HEK293 (cell line): Measurements from ENCODE around the gene NSMCE4A.

Experiments
- ATF2 ChIP-seq: fragments of 450-650 bp; formaldehyde crosslinking; IDR thresholded peaks from 2 replicates; pipeline ENCODE4 v1.5.1; 2016; ENCODE audit warnings: missing biosample characterization, missing genetic modification characterization, low read depth
- GLIS2 ChIP-seq: fragments of 450-650 bp; formaldehyde crosslinking; IDR thresholded peaks from 2 replicates; pipeline ENCODE4 v1.5.1; 2016; ENCODE audit warnings: missing biosample characterization, missing genetic modification characterization
- MZF1 ChIP-seq: fragments of 450-650 bp; formaldehyde crosslinking; IDR thresholded peaks from 2 replicates; pipeline ENCODE4 v1.5.1; 2017; ENCODE audit warnings: missing biosample characterization, missing genetic modification characterization, borderline replicate concordance
- PATZ1 ChIP-seq: fragments of 450-650 bp; formaldehyde crosslinking; IDR thresholded peaks from 2 replicates; pipeline ENCODE4 v1.5.1; 2016; ENCODE audit warnings: missing biosample characterization, missing genetic modification characterization
- PRDM1 ChIP-seq: fragments of 450-650 bp; formaldehyde crosslinking; IDR thresholded peaks from 2 replicates; pipeline ENCODE4; 2016; ENCODE audit warnings: missing biosample characterization, missing genetic modification characterization
- PRDM10 ChIP-seq: fragments of 450-650 bp; formaldehyde crosslinking; IDR thresholded peaks from 2 replicates; pipeline ENCODE4 v1.5.1; 2016; ENCODE audit warnings: missing biosample characterization, missing genetic modification characterization
- SETDB1 ChIP-seq: IDR thresholded peaks from one replicate; pipeline ENCODE4 v1.6.1; 2017; ENCODE audit warnings: mild to moderate bottlenecking, low read length, moderate library complexity, mixed read lengths; ENCODE audit not compliant: insufficient read length
- SP2 ChIP-seq: fragments of 450-650 bp; formaldehyde crosslinking; IDR thresholded peaks from 2 replicates; pipeline ENCODE4 v1.5.1; 2016; ENCODE audit warnings: missing biosample characterization, missing genetic modification characterization
- TCF7L2 ChIP-seq: IDR thresholded peaks from 2 replicates; pipeline ENCODE4 v1.6.1; 2011; ENCODE audit warnings: low read depth, mild to moderate bottlenecking, inconsistent platforms, low read length, moderate library complexity, borderline replicate concordance
- ZBTB20 ChIP-seq: fragments of 450-650 bp; formaldehyde crosslinking; IDR thresholded peaks from 2 replicates; pipeline ENCODE4 v1.5.1; 2016; ENCODE audit warnings: missing biosample characterization, missing genetic modification characterization
- ZBTB26 ChIP-seq: fragments of 450-650 bp; formaldehyde crosslinking; optimal IDR thresholded peaks from 2 replicates; pipeline ENCODE3; 2016; ENCODE audit warnings: missing biosample characterization, mild to moderate bottlenecking, missing genetic modification characterization
- ZBTB48 ChIP-seq: fragments of 450-650 bp; formaldehyde crosslinking; IDR thresholded peaks from 2 replicates; pipeline ENCODE4 v1.5.1; 2016; ENCODE audit warnings: missing biosample characterization, missing genetic modification characterization
- ZFHX2 ChIP-seq: fragments of 450-650 bp; formaldehyde crosslinking; conservative IDR thresholded peaks from 2 replicates; pipeline ENCODE4 v1.5.1; 2016; ENCODE audit warnings: missing biosample characterization, missing genetic modification characterization
- ZFP41 ChIP-seq: fragments of 450-650 bp; formaldehyde crosslinking; IDR thresholded peaks from 2 replicates; pipeline ENCODE4 v1.5.1; 2016; ENCODE audit warnings: missing biosample characterization, missing genetic modification characterization, borderline replicate concordance
- ZNF10 ChIP-seq: fragments of 450-650 bp; formaldehyde crosslinking; IDR thresholded peaks from 2 replicates; pipeline ENCODE4 v1.5.1; 2017; ENCODE audit warnings: missing biosample characterization, missing genetic modification characterization
- ZNF24 ChIP-seq: fragments of 450-650 bp; formaldehyde crosslinking; IDR thresholded peaks from 2 replicates; pipeline ENCODE4 v1.5.1; 2016; ENCODE audit warnings: missing biosample characterization, missing genetic modification characterization
- ZNF274 ChIP-seq, 2 experiments: fragments of 200-500 bp in 1 of 2; fragments of 450-650 bp in 1 of 2; sonication (Bioruptor generic) in 1 of 2; formaldehyde crosslinking in 1 of 2; IDR thresholded peaks; 2 replicates each; pipeline versions ENCODE4 v1.5.1 to v1.6.1; 2014 to 2016; ENCODE audit warnings: borderline replicate concordance in 1 of 2, inconsistent platforms in 1 of 2, low read length in 1 of 2, missing biosample characterization in 1 of 2, missing genetic modification characterization in 1 of 2
- ZNF311 ChIP-seq: fragments of 450-650 bp; formaldehyde crosslinking; IDR thresholded peaks from 2 replicates; pipeline ENCODE4 v1.5.1; 2017; ENCODE audit warnings: missing biosample characterization, missing genetic modification characterization, borderline replicate concordance
- ZNF366 ChIP-seq: fragments of 450-650 bp; formaldehyde crosslinking; conservative IDR thresholded peaks from 2 replicates; pipeline ENCODE4 v1.5.1; 2016; ENCODE audit warnings: missing biosample characterization, missing genetic modification characterization
- ZNF473 ChIP-seq: fragments of 450-650 bp; formaldehyde crosslinking; IDR thresholded peaks from 2 replicates; pipeline ENCODE4 v1.5.1; 2017; ENCODE audit warnings: missing biosample characterization, missing genetic modification characterization
- ZNF626 ChIP-seq: fragments of 450-650 bp; sonication (Bioruptor Pico); formaldehyde crosslinking; IDR thresholded peaks from 2 replicates; pipeline ENCODE4 v1.5.1; 2018; ENCODE audit warnings: missing biosample characterization, missing genetic modification characterization, inconsistent platforms
- ZNF654 ChIP-seq: fragments of 450-650 bp; formaldehyde crosslinking; IDR thresholded peaks from 2 replicates; pipeline ENCODE4 v1.5.1; 2016; ENCODE audit warnings: low read depth, missing biosample characterization, missing genetic modification characterization
- ZNF658 ChIP-seq: fragments of 450-650 bp; formaldehyde crosslinking; IDR thresholded peaks from 2 replicates; pipeline ENCODE4; 2016; ENCODE audit warnings: missing biosample characterization, missing genetic modification characterization
- ZNF664 ChIP-seq: fragments of 450-650 bp; formaldehyde crosslinking; IDR thresholded peaks from 2 replicates; pipeline ENCODE4 v1.5.1; 2016; ENCODE audit warnings: missing biosample characterization, missing genetic modification characterization
- ZNF768 ChIP-seq: fragments of 450-650 bp; formaldehyde crosslinking; IDR thresholded peaks from 2 replicates; pipeline ENCODE4 v1.5.1; 2018; ENCODE audit warnings: missing biosample characterization, mild to moderate bottlenecking, missing genetic modification characterization
- ZNF777 ChIP-seq: fragments of 450-650 bp; formaldehyde crosslinking; IDR thresholded peaks from 2 replicates; pipeline ENCODE4 v1.5.1; 2017; ENCODE audit warnings: missing biosample characterization, missing genetic modification characterization, borderline replicate concordance
- ZSCAN16 ChIP-seq: fragments of 450-650 bp; formaldehyde crosslinking; IDR thresholded peaks from 2 replicates; pipeline ENCODE4 v1.5.1; 2016; ENCODE audit warnings: missing biosample characterization, missing genetic modification characterization
- ZXDB ChIP-seq: fragments of 450-650 bp; formaldehyde crosslinking; IDR thresholded peaks from 2 replicates; pipeline ENCODE4 v1.5.1; 2016; ENCODE audit warnings: missing biosample characterization, missing genetic modification characterization
- TF ChIP-seq, protein P1 (sequence below): fragments of 450-650 bp; formaldehyde crosslinking; IDR thresholded peaks from 2 replicates; pipeline ENCODE4 v1.5.1; 2017; ENCODE audit warnings: missing biosample characterization, missing genetic modification characterization

NSMCE4A gene

DNA sequence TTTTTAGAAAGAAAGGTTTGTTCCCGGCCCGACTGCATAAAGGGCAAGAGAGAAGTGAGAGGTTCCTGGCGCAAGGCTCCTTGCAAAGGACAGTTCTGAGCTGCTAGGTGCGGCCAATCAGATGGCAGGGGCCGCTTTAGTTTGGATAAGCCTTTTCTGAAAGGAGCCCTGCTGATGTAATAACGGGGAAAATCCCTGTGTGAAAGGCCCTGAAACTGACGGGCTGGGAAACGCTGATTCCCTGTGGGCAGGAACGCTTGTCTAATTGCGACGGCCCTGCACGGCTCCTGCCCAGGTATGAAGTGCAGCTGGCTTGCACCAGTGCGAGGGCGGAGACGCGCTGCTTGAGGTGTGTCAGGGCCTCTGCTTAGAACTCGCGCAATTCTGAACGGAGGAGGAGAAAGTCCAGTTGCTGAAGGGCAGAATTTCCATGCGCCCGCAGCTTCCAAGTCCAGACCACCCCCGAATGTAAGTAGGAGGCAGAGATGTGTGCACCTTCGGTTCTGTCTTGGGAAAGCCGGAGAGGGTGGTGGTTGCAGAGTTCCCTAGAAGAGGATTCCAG is 44.5 kb upstream of the NSMCE4A start (continued):
- TF ChIP-seq ZNF274 (IDR thresholded peaks at IDR 0.05; ENCODE audit: low read length) (no peak), ZNF274 (tag by site-specific recombination; IDR thresholded peaks at IDR 0.05; ENCODE audit: borderline replicate concordance) (no peak), PRDM1 (tag by site-specific recombination) (peak; percentile 83), ZNF664 (tag by site-specific recombination) (no peak), GLIS2 (peak; percentile 13; the same call in 1 of the 2 replicates), ZNF10 (tag by site-specific recombination) (no peak), SETDB1 (no peak), ZNF24 (tag by site-specific recombination) (peak; percentile 34; the same call in 1 of the 2 replicates), ZSCAN16 (tag by site-specific recombination) (no peak), ZNF473 (tag by site-specific recombination) (no peak), ZNF626 (tag by site-specific recombination) (no peak), ZXDB (peak; percentile 24), ZFP41 (tag by site-specific recombination) (no peak), ZNF658 (tag by site-specific recombination) (no peak), ZNF311 (tag by site-specific recombination) (no peak), ZNF654 (tag by site-specific recombination) (no peak), PATZ1 (tag by site-specific recombination) (peak; percentile 38; the same call in 1 of the 2 replicates), ZNF366 (tag by site-specific recombination) (0 out of 2 replicates have a peak, but pooled peaks have one; percentile 50), ZNF777 (tag by site-specific recombination) (0 out of 2 replicates have a peak, but pooled peaks have one; percentile 44), SP2 (peak; percentile 38), ZNF768 (tag by site-specific recombination) (no peak), ZBTB20 (tag by site-specific recombination) (peak; percentile 99), MZF1 (tag by site-specific recombination) (0 out of 2 replicates have a peak, but pooled peaks have one; percentile 11), TCF7L2 (no peak), ZFHX2 (peak; percentile 77), ZBTB48 (tag by site-specific recombination) (0 out of 2 replicates have a peak, but pooled peaks have one; percentile 36), PRDM10 (tag by site-specific recombination) (peak; percentile 76), ATF2 (peak; percentile 2; the same call in 1 of the 2 replicates), ZBTB26 (tag by site-specific recombination) (peak; percentile 34)
- TF ChIP-seq, protein P1, sequence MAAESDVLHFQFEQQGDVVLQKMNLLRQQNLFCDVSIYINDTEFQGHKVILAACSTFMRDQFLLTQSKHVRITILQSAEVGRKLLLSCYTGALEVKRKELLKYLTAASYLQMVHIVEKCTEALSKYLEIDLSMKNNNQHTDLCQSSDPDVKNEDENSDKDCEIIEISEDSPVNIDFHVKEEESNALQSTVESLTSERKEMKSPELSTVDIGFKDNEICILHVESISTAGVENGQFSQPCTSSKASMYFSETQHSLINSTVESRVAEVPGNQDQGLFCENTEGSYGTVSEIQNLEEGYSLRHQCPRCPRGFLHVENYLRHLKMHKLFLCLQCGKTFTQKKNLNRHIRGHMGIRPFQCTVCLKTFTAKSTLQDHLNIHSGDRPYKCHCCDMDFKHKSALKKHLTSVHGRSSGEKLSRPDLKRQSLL (tag by site-specific recombination) = no peak
